HG03469 (cell line): ENCODE results near the gene DNAH2.
"Not testable (repeated sequence)": the region's sequence is repeated elsewhere in the genome, so short reads cannot be mapped to it uniquely, and the experiment has no call there.

Experiments used
- ATAC-seq: cut with Tn5 transposase; IDR thresholded peaks from one replicate; pipeline ENCODE4 v1.9.1; 2021; ENCODE audit warnings: mild to moderate bottlenecking, moderate library complexity, moderate number of reproducible peaks; ENCODE audit not compliant: unreplicated experiment

Gene DNAH2

GRCh38 chr17:7767405-7768021 is 50.0 kb downstream of the DNAH2 start:
- ATAC-seq: no peak

- ATAC-seq: no peak
Measured at GRCh38 chr17:7769854-7770253, 52.3 kb downstream of the DNAH2 start.

GRCh38 chr17:7774055-7774521 is 56.5 kb downstream of the DNAH2 start:
- no peak for ATAC-seq

- no peak for ATAC-seq
Measured at GRCh38 chr17:7775051-7775450, 57.5 kb downstream of the DNAH2 start.

GRCh38 chr17:7777017-7777416 is 59.5 kb downstream of the DNAH2 start:
- no peak for ATAC-seq

GRCh38 chr17:7780736-7781135 is 63.2 kb downstream of the DNAH2 start:
- ATAC-seq: no peak

DNA sequence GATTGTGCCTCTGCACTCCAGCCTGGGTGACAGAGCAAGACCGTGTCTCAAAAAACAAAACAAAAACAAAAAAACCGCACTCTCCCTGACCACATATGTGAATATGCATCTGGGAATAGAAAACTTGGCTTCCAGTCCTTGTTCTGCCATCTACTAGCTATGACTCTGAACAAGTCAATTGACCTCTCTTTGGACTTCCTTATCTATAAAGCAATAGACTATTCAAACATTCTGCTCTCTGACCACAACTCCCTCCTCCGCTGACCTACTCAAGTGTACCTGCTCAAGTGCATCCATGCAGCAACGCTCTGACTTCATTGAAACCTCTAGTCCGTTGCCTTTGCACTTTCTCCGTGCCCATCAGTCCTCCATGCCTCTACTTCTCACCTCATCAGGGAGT is 63.9 kb downstream of the DNAH2 start:
- ATAC-seq: no peak

GRCh38 chr17:7782240-7782639 is 64.7 kb downstream of the DNAH2 start:
- ATAC-seq: no peak

DNA sequence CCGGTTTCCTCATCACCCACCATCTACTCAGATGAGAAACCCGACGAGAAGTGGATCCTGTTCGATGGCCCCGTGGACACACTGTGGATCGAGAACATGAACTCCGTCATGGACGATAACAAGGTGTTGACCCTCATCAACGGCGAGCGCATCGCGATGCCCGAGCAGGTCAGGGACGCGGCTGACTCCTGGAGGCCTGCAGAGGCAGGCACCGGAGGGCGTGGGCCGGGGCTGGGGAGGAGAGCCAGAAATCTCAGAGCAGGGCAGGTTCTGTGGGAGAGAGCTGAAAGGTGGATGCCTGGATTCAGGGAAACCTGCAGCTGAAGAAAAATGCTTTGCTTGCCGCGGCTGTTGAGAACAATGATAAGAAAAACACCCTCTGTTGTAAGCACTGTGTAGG is 69.3 kb downstream of the DNAH2 start:
- no peak for ATAC-seq

- ATAC-seq: no peak
Measured at GRCh38 chr17:7789131-7789530, 71.6 kb downstream of the DNAH2 start.

- ATAC-seq: no peak
Measured at GRCh38 chr17:7790150-7790549, 72.6 kb downstream of the DNAH2 start.

DNA sequence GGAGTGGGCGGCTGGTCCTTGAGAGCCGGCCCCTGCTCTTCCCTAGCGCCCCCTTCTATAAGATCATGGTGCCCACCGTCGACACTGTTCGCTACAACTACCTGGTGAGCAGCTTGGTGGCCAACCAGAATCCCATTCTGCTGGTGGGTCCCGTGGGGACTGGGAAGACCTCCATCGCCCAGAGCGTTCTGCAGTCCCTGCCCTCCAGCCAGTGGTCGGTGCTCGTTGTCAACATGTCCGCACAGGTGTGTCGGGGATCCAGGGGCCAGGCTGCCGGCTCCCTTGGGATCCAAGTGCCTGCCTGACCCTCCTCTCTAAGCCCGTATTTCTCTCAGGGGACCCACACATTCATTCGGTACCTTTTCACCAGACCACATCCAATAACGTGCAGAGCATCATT is 75.1 kb downstream of the DNAH2 start:
- ATAC-seq: no peak

- ATAC-seq: no peak
Measured at GRCh38 chr17:7794075-7794663, 76.6 kb downstream of the DNAH2 start.

GRCh38 chr17:7797976-7798375 is 80.4 kb downstream of the DNAH2 start:
- no peak for ATAC-seq

DNA sequence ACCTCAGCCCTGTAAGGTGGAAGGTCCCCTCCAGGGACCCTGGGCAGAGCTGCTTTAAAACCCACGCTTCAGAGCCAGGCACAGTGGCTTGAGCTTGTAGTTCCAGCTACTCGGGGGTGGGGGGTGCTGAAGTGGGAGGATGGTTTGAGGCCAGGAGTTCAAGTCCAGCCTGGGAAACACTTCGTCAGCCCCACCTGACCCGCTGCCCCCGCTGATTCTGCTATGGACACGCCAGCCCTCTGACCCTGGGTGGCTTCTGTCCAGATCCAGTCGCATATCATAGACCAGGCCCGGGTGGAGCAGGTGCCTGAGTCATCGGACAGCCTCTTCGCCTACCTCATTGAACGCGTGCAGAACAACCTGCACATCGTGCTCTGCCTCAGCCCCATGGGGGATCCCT is 81.3 kb downstream of the DNAH2 start:
- no peak for ATAC-seq

GRCh38 chr17:7803981-7804380 is 86.4 kb downstream of the DNAH2 start:
- no peak for ATAC-seq

GRCh38 chr17:7806587-7806986 is 89.0 kb downstream of the DNAH2 start:
- no peak for ATAC-seq

GRCh38 chr17:7807206-7807605 is 89.7 kb downstream of the DNAH2 start:
- ATAC-seq: no peak

DNA sequence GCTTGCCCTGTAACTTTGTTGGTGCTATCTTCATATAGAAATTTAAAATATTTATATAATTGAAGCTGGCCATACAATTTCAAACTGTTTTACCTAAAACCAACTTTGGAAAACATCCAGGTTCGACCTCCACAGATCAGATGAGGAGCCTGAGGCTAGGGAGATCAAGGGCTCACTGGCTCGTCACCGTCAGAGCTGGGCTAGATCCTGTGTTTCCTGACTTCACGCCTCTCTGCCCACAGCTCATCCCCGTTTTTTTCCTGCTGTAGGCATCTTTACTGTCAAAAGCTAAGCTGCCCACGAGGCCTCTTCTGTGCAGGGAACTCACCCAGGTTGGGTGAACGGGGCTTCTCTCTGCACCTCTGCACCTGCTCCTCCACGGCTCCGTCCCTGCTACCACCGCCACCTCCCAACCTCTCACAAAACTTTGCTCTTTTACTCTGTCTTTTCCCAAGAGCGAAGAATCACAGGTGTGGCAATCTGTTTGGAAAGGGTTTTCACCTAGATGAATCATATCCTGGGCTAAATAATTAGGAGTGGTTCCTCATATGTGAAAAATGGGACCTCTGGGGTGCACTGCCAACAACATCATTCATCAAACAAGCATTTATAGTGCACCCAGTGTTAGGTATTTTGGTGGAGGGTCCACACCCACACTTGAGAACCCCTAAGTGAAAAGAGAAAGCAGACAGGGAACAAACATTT is 91.7 kb downstream of the DNAH2 start:
- no peak for ATAC-seq

DNA sequence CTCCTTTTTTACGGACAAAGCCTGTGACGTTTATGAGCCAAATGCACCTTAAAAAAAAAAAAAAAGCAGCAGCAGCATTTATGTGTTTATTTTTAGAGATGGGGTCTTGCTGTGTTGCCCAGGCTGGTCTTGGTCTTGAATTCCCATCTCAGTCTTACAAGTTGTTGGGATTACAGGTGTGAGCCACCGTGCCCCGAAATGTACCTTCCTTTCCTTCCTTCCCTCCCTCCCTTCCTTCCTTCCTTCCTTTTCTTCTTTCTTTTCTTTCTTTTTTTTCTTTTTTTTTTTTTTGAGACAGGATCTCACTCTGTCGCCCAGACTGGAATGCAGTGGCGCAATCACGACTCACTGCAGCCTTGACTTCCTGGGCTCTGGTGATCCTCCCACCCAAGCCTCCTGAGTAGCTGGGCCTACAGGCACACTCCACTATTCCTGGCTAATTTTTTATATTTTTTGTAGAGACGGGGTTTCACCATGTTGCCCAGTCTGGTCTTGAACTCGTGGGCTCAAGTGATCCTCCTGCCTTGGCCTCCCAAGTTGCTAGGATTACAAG is 92.3 kb downstream of the DNAH2 start:
- not testable (repeated sequence) for ATAC-seq

GRCh38 chr17:7811251-7811650 is 93.7 kb downstream of the DNAH2 start:
- ATAC-seq: no peak

GRCh38 chr17:7814969-7815368 is 97.4 kb downstream of the DNAH2 start:
- ATAC-seq: no peak
